UCSD-AML1 (cell line): Measurements from ENCODE around the gene LPAR1.
"Not testable (repeated sequence)": the region's sequence is repeated elsewhere in the genome, so short reads cannot be mapped to it uniquely, and the experiment has no call there.

Source experiments
- DNase-seq: peaks from one replicate; lab custom pipeline; 2025; ENCODE audit not compliant: unreplicated experiment; lab: John Stamatoyannopoulos, UW

Gene LPAR1

DNA sequence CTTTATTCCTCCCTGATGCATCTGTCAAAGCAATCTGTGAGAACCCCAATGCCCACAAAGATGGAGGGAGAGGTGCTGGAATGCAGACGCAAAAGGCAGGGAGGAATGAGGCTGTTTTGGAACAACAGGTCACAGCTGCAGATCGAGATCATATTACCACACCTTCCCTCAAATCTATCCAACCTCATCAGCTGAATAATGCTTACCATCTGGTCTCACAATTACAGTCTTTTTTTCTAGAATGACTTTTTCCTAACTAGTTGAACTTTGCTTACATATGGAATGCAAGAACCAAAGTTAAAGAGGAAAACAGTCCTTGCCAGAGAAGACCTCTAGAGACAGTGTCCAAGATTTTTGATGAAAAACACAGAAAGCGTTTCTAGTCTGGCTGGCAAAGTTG is 158.1 kb downstream of the LPAR1 start:
- DNase-seq = no peak

DNA sequence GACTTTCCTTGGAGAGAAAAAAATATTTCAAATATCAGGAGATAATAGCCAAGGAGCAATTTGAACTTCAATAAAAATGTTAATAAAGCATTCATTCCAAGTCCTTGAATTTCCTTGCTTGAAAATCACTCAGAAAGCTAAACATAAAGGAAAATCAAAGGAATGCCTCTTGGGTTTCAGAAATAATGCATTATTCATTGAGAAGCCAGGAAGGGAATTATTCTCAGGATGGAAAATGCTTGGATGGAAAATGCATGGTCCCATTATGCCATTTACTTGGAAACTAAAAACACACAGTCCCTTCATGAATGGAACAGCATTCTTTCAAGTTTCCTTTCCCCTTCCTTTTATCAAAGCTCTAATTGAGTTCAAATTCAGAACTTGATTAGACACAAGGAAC is 160.9 kb downstream of the LPAR1 start:
- no peak for DNase-seq

DNA sequence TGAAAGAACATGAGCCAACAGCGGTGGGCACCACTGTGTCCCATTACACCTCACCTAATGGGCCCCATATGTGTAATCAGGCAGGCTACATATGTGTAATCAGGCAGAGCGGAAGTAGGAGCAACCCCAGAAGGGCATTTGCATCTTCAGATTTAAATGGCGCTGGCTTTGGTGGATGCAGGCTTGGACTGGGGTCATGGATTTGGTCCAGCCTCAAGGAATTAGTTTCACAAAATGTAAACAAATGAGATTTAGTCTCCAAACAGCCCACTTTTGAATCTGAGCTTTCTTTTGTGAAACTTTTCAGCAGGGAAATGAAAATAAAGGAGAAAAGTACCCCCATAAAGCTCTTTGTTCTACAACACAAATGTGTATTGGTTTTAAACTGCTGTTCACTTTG is 161.3 kb downstream of the LPAR1 start:
- DNase-seq = no peak

DNA sequence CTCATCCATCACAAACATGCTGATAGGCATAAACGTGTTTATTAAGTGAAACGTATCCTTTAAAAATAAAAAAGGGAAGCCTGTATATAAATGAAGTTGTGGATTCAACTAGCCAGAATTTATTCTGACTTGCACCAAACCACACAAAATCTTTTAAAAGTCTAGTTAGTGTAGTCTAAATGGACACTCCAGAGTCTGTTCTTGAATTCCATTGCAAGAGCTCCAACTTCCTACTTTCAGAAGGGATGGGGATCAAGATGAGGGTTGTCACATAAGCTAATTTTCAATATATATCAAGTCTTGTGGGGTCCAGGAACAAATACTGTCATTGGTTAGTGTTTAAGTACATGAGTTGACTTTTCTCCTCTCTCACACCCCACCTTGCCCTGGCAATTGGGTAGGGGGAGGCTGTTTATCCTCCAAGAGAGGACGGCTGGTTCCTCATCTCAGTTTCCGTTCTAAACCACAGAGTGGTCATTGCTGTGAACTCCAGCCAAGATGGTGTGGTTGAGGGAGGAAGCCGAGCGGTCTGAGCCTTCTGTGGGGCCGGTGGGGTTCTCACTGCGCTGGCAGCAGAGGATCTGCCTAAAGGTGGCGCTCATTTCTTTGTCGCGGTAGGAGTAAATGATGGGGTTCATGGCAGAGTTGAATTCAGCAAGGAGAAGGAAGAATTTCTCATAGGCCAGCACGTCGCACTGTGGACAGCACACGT is 163.2 kb downstream of the LPAR1 start:
- DNase-seq = peak; percentile 91

DNA sequence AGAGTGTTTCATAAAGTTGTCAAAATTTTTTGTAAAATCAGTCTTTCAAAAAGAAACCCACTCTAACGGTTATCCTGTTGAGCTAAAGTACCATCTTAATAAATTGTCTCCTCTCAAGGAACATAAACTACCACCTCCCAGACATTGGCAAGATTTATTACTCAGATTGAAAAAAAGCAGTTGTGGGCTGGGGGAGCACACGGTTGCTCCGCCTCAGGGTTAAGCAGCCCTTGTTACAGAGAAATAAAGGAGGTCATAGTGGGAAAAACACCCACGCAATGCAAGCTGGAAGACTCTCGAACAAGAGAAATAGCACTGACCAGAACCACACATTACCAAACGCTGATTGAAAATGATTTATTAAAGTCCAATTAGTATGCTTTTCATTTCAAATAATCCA is 165.3 kb downstream of the LPAR1 start:
- no peak for DNase-seq

DNA sequence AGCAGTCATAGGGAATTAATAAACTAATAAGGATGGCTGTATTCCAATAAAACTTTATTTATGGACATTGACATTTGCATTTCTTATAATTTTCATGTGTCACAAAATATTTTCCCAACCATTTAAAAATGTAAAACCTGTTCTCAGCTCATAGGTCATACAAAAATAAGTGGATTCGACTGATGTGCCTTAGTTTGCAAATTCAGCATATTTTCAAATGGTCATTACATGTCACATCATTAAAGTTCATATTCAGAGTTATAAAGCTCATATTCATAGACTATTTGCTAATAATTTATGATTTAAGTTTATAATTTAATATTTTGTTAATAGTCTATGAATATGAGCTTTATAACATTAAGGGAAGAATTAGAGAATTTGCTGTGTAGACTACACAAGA is 166.5 kb downstream of the LPAR1 start:
- DNase-seq = no peak

DNA sequence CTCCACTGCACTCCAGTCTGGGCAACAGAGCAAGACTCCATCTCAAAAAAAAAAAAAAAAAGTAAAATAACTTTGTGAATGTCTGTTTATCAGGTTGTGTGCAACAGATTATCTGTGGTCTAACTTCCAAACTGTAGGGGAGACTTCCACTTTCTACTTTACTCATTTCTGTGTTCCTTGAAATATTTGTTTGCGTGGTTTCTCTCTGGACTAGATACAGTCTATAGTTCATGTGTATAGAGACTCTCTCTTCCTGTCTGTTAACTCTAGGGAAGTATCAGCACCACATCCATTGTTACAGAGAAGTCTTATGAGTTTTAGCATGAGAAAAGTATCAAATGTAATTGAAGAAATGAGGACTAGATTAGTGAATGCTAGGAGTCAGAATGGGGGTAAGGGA is 168.3 kb downstream of the LPAR1 start:
- no peak for DNase-seq

DNA sequence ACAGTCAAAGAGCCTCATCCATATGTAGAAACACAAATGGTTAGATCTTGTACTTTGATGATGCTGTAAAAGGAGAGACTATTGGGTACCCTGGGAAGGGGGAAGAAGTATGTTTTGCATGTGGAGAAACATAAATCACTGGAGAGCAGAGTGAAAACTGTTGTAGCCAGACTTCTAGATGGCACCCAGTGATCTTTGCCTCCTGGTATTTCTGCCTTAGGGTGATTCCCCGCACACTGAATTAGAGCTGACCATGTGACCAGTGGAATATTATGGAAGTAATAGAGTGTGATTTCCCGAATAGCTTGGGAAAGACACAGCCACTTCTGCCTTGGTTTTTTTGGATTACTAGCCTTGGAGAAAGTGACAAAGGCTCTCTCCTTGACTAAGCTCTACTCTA is 174.3 kb downstream of the LPAR1 start:
- no peak for DNase-seq

DNA sequence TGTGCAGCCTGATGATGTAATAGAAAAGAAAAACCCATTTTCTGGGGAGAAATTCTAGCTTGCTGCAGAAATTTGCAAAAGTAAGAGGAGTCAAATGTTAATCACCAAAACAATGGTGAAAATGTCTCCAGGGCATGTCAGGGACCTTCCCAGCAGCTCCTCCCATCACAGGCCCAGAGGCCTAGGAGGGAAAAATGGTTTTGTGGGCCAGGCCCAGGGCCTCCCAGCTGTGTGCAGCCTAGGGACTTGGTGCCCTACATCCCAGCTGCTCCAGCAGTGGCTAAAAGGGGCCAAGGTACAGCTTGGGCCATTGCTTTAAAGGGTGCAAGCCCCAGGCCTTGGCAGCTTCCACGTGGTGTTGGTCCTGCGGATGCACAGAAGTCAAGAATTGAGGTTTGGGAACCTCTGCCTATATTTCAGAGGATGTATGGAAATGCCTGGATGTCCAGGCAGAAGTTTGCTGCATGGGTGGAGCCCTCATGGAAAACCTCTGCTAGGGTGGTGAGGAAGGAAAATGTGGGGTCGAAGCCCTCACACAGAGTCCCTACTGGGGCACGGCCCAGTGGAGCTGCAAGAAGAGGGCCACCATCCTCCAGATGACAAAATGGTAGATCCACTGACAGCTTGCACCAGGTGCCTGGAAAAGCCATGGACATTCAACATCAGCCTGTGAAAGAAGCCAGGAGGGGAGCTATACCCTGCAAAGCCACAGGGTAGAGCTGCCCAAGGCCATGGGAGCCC is 176.7 kb downstream of the LPAR1 start:
- not testable (repeated sequence) for DNase-seq

DNA sequence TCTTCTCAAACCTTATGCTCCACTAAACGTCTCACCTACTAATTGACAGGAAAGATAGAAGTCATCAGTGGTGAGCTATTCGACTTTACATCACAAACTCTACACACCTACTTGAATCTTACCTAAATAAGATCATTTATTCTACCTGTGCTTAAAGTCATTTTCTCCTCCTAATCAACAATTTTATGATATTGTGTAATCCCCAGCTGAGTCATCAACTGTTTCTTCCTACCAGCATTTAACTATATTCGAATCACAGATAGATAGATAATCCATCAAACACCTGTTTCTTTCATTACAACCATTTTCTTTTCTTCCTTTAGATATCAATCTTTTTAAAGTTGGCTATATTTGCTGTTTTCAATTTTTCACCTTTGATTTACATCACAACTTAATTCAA is 181.5 kb downstream of the LPAR1 start:
- DNase-seq = no peak

DNA sequence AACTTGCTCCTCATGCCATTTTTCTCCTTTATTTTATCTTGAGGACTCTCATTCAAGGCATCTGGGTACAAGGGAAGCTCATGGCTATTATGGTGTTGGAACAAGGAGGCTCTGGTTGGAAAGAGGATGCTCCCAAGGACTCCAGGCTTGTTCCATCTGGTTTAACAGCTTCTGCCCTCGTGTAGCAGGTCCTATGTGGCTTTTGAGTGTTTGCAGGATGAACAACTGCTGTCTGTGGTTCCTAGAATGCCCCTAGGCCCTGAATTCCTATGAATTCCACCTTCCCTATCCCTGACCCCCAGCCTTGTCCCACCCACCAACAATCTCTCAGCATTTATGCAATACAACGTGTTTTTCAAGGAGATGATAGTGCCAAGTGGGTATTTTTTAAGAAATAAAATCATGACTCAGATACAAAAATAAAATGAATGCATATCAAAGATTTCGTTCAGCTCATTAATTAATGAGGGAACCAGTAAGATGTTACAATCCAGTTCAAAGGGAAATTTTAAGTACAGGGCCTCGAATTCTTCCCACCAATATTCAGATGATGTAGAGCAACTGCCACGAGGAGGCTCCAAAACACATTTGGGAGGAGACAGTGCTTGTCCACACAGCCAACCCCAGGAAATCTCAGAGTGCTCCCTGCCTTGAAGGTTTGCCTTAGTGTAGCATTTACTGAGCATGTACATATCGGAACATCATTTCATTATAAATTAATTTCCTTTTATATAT is 187.7 kb downstream of the LPAR1 start:
- DNase-seq = no peak

DNA sequence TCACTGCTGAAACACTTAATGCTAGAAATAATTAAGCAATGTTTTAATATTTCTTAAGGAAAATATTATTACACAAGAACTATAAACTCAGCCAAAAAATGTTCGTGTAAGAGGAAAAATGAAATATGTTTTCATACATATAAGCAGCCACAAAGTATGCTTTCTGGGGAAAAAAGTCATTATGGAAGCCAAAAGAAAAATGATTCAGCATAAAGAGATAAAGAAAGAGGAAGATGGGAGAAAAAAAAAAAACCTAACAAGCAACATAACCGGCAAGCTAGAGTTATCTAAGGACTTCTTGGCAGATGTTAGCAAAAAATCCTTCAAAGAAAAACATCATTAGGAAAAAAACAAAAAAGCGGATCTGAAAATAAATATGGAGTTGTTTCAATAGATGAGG is 190.6 kb downstream of the LPAR1 start:
- no peak for DNase-seq

DNA sequence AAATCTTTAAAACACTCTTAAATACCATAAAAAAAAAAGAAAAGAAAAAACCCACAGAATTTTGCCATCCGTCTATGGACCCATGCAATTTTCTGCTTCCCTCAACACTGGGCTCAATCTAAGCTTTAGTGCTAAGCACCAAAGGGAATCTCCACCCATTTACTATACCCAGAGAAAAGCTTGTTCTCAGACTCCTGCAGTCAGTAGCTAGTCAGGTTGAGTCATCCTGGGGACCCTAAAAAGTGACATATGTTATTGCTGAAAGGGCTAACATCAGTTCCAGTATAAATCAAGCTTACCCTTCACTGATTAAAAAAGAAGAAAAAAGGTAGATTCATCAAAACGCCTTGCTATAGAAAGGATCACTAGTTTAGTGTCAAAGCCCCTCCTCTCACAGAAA is 192.1 kb downstream of the LPAR1 start:
- DNase-seq = no peak

DNA sequence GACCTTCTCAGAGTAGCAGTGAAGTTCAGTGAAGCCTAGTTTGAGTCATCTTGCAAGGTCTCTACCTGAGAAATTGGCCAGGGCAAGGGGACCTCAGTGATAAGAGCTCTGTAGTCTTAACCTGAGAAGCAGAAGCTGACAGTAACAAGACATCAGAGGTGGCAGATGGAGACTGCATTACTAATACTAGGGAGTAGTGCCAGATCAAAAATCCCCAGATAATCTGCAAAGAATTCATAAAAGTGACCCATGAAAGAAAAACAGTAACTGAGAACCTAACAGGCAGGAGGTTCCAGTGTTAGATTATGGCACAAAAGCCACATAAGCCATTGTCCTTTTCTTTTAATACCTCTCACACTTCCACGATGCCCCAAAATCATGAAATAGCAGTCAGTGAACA is 194.1 kb downstream of the LPAR1 start:
- no peak for DNase-seq

DNA sequence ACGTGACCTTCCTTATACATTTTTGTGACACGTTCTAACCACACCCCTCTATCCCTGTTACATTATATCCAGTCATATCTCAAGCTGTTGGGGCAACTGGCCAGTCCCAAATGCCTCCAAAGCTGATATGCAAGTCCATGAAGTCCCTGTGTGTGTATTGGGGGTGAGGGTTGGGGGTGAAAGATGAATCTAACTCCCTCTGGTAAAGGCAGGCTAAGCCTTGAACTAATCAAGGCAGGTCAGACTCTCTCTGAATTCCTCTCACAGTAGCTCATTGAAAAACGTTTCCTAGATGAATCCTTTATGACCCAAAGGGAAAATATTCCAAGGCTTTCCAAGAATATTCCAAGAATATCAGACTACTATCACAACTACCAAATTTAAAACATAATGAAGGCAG is 195.3 kb downstream of the LPAR1 start:
- DNase-seq = no peak

DNA sequence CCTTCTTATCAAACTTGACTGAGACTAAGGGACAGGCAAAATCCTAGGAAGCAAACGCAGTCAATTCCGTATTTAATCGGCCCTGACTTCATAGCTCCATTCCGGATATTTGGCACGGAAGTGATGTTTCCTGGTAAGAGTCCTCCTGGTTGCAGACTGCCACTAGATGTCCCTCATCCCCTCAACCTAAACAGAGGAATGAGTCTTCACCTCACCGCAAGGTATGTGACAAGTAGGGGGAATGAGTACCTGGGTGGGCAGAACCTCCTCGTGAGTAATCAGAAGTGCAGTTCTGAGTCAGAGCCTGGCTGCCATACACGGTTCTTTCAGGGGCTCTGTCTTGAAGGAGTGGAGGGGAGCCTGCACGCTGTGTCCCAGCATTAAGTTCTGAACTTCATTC is 196.1 kb downstream of the LPAR1 start:
- DNase-seq = no peak

DNA sequence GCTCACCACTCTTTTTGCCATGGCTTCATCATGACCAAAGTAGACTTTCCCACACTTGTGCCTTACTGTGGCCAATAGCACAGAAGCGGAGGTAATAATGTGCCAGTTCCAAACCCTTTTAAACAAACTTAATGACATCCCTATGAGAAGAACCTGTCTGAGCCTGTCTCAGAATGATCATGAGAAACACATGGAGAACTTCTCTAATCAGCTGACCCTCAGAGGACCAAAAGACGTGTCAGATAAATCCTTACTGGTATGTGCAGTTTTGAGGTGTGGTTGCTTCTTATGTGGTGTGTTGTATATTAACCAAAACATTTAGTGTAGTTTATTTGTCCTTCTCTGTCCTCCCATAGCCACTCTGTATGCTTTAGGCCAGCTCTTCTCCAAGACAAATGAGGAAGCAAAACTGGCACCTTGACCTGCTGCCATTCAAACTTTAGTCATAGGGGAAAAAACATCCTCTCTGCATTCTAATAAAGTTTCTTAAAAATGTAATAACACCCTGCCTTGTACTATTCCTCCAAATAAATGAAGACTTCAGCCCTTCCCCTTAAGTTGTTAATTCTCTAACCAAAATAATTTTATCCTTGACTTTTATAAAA is 200.8 kb downstream of the LPAR1 start:
- DNase-seq = no peak

DNA sequence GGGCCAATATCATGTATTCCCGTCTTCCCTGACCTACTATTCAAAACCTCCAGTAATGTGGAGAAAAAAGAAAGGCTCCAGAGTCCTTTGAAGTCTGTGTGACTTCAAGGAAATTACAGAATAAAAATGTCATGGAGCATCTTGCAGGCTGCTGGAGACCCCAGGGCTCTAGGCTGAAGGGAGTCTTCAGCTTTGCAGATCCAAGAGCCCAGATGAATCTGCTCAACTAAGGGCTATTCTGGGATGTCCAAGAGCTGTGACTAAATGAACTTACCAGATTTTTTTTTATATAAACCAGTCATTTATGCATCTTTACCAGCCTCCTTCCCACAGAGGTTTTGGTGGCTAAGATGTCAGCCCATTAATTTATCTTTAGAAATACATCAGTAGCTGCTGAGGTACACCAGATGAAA is 202.4 kb downstream of the LPAR1 start:
- no peak for DNase-seq

DNA sequence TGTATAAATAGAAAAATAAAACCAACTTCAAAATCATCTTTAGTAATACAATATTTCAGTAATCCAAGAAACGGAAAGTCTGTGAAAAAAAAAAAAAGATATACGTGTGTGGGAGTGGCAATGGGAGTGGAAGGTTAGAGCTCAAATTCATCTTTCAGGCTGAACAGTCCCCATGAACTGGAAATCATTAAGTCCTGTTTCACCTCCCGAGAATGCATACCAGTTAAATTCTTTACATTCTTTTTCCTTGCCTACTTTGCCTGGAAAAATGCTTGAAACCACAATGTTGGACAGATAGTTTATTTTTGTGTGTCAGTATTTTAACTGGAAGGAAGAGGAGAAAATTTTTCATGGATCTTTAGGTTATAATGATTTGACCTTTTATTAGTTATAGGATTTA is 202.9 kb downstream of the LPAR1 start:
- DNase-seq = no peak

DNA sequence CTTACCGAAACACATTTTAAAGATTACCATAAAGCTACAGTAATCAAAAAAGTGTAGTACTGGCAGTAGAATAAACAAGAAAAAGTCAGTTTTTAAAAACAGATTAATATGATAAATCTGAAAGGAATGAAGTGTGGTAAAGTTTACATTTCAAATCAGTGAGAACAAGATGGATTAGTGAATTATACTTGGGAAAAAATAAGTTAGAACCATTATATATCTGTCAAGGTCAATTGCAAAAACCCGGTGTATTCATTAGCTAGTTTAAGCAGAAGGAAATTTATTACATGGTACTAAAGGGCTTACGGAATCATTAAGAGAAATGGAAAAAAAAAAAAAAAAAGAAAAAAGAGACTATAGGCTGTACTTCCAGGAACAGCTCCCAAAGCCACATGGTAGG is 205.3 kb downstream of the LPAR1 start:
- DNase-seq = no peak

DNA sequence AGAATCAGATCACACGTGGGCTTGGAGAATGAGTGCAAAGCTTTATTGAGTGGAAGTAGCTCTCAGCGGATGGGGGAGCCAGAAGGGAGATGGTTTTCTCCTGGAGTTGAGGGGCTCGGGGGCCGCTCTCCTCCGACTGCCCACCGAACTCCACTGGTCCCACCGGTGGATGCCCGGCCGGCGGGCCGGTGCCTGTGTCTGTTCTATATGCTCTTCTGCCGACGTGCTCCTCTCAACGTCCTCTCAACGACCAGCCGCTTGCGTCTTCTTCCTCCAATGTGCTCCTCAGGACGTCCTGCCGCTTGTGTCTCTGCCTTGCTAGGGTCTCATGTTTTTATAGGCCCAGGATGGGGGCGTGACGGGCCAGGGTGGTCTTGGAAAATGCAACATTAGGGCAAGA is 207.8 kb downstream of the LPAR1 start:
- DNase-seq = no peak

DNA sequence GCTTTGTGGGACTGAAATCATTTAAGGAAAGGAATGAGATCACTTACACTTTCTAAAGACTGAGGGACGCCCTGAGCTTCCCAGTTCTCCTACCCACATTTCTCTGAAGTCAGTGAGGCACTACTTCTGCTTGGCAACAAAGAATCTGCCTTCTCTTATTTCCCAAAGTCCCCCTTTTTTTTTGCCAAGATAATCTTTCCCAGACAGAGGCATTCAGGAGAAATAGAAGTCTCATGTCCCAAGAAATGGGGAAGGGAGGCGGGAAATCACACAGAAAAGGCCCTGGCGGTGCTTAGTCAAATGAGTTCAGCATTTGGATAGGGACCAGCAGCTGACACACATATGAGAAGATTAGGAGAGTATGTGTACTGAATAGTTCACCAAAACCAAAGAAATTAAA is 210.0 kb downstream of the LPAR1 start:
- no peak for DNase-seq
